LNCAP (cell line): ENCODE data around the gene USP3.

Experiments
- CTCF ChIP-seq: fragments of 450-650 bp; IDR thresholded peaks from 2 replicates; pipeline ENCODE4 v1.5.1; 2017; ENCODE audit warnings: mild to moderate bottlenecking

The USP3 gene

DNA sequence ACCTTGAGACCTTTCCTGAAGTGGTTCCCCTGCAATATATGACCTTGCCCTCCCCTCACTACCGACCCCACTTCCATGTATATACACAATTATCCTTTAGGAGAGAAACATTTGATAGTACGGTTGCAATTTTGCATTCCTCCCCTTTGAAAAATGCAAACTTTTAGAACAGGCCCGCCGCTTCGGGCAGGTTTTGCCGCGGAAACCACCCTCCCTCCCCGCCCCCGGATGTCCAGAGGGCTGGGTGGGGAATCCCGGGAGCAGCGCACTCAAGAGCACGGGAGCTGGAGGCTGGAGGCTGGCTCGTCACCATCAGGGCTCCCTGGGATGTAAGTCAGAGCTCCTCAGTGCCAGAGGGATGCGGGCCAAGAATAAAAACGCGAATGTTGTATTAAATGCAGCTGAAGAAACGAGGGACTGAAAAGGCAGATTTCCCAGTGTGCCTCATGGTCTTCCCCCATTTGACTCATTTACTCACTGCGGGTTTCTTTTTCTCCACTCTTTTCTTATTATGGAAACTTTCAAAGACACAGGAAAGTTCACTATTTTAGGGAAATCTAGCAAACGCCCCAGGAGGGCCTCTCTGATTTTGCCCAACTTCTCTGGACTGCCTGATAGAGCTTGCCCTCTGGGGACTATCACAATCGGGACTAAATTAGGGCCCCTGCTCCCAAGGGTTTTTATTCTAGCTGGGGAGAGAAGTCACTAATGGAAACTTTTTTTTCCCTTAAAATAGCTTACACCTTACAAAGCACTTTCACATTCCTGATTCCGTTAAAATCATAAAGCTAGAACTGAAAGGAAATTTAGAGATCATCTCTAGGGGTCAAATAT lies 2.9 kb upstream of the USP3 start:
- no peak for TF ChIP-seq CTCF

DNA sequence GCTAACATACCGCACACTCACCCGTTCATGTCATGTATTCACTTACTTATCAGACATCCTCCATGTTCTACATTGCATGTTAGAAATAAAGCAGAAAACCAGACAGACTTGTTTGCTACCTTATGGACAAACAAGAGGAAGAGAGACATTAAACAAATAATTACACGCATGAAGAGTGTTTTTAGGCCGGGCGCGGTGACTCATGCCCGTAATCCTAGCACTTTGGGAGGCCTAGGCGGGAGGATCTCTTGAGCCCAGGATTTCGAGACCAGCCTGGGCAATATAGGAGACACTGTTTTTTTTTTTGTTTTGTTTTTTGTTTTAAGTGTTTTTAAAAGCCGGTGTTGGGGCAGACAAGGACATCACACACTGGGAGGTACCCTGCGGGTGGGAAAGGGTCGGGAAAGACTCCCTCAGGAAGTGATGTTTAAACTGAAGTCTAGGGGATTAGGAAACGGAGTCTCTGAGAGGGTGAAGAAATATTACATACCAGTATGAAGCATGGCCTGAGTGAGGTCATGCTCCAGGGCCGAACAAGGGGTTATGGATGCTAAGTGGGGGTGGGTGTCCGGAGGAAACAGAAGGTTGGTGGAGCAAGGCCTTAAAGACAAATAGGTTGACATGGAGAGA lies 2.1 kb upstream of the USP3 start:
- no peak for TF ChIP-seq CTCF

DNA sequence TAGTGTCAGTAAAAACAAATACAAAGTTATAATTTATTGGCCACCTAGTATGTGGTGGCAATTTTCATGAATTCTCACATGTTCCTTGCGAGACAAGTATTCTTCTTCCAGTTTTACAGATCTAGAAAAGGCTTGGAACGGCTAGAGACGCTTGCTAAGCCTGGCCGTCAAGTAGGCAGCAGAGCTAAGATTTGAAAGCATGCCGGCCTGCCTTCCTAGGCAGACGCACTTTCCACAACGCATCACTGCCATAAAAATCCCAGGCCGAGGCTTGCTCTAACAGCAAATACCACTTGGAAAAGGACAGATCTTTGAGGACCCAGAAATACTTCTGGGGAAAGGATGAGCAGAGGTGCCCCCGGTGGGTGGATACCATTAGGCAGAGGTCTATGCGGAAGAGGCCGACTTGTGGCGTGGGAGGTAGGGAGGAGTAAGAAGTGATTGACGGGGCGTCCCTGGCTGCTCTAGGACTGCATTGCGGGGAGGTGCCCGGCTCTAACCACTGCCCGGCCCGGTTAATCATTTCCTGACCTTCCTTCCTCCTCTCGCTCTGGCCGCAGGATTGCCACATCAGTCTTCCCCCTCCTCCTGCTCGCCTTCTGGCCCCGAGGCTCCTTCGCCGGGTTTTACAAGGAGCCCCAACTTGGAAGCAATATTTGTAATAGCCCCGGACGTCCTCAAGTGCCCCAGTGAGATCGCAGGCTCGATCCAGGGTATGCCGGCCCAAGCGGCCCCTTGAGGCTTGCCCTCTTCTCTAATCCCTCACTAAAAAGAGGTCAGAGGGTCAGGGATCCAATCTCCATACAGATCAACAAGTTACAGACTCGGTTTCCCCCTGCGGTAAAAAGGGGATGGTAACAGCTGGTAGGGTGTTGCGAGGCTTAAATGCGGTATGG lies 1.3 kb upstream of the USP3 start:
- no peak for TF ChIP-seq CTCF

DNA sequence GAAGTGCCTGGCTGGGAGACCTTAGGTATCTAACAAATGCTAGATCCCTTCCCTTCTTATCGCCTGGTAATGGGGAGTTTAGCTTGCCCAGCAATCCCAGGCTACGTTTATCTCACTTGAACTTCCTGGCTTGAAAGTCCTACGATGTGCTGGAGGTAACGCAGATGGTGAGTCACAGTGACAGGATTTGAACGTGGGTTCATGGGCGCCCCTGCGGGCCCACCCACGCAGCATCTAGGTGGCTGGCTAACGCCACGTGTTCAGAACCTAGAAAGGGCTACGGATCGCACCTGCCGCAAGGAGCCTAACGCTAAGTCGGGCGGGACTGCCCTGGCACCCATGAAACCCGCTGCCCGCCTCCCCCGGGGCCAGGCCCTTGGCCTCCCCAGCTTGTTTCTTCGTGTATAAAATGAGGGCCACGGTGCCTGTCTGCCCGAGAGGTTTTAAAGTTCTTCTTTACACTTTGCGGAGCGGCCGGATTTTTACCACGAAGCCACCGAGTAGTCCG lies 600 bp upstream of the USP3 start:
- TF ChIP-seq CTCF = no peak

GRCh38 chr15:63504979-63505841 lies 817 bp downstream of the USP3 start:
- peak; percentile 27; the same call in 1 of the 2 replicates for TF ChIP-seq CTCF

- TF ChIP-seq CTCF = no peak
Observed at GRCh38 chr15:63505842-63506222, 1.4 kb downstream of the USP3 start.
